DND-41 (cell line): ENCODE measurements around the gene ERCC6.

Source experiments
- EZH2 ChIP-seq: IDR thresholded peaks from 3 replicates; pipeline ENCODE4 v1.6.1; 2012; ENCODE audit warnings: borderline replicate concordance, low read depth, mild to moderate bottlenecking, moderate library complexity, low read length, inconsistent platforms; ENCODE audit not compliant: severe bottlenecking
- TF ChIP-seq, protein P1 (sequence below): IDR thresholded peaks from 2 replicates; pipeline ENCODE4 v1.5.1; 2012; ENCODE audit warnings: borderline replicate concordance, low read length, moderate library complexity, mild to moderate bottlenecking; ENCODE audit not compliant: poor library complexity, severe bottlenecking; ENCODE audit errors: extremely low read depth

DNA sequence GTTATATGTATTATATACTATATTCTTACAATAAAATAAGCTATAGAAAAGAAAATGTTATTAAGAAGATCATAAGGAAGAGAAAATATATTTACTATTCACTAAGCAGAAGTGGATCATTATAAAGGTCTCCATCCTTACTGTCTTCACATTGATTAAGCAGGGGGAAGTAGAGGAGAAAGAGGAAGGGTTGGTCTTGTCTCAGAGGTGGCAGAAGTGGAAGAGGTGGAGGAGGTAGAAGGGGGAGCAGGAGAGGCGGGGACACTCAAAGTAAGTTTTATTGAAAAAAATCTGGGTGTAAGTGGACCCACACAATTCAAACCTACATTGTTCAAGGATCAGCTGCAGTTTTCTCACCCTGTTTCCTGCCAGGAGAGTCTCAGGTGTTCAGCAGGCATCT lies 28.9 kb upstream of the ERCC6 start:
- TF ChIP-seq, protein P1, sequence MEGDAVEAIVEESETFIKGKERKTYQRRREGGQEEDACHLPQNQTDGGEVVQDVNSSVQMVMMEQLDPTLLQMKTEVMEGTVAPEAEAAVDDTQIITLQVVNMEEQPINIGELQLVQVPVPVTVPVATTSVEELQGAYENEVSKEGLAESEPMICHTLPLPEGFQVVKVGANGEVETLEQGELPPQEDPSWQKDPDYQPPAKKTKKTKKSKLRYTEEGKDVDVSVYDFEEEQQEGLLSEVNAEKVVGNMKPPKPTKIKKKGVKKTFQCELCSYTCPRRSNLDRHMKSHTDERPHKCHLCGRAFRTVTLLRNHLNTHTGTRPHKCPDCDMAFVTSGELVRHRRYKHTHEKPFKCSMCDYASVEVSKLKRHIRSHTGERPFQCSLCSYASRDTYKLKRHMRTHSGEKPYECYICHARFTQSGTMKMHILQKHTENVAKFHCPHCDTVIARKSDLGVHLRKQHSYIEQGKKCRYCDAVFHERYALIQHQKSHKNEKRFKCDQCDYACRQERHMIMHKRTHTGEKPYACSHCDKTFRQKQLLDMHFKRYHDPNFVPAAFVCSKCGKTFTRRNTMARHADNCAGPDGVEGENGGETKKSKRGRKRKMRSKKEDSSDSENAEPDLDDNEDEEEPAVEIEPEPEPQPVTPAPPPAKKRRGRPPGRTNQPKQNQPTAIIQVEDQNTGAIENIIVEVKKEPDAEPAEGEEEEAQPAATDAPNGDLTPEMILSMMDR = no peak
- no peak for TF ChIP-seq EZH2
